Gastrocnemius medialis (tissue), 4 donors: ENCODE results near the gene BORCS8. TPM values are rescaled to one million over a fixed set of nuclear protein-coding genes. Genes with fewer than 3 reads are reported as not detected.
"Not testable (repeated sequence)": the region's sequence is repeated elsewhere in the genome, so short reads cannot be mapped to it uniquely, and the experiment has no call there.

ENCODE experiments used
- ATAC-seq, 2 donors: fragments of 150-250 bp; one replicate each; pipeline ENCODE4 v1.9.1; 2016
- DNase-seq, 2 donors: peaks; one replicate each; pipeline ENCODE4 v3.0.0-alpha.2; 2019
- H3K27ac ChIP-seq, 4 donors: fragments of 200-600 bp; sonication (generic); 1 replicate in 1 of 4; 2 replicates in 3 of 4; pipeline ENCODE4 v1.5.1; 2016 to 2018; ENCODE audit warnings: mild to moderate bottlenecking in 2 of 4, moderate library complexity in 1 of 4
- H3K27me3 ChIP-seq, 3 donors: fragments of 200-600 bp; sonication (generic) in 2 of 3; 1 replicate in 1 of 3; 2 replicates in 2 of 3; pipeline versions ENCODE4 v1.5.1 to v1.6.0; 2016 to 2019; ENCODE audit warnings: mild to moderate bottlenecking in 1 of 3, moderate library complexity in 1 of 3
- H3K36me3 ChIP-seq, 2 donors: fragments of 200-600 bp; sonication (generic) in 1 of 2; one replicate each; pipeline ENCODE4 v1.5.1; 2017 to 2018
- H3K4me1 ChIP-seq, 2 donors: fragments of 200-600 bp; sonication (generic) in 1 of 2; one replicate each; pipeline ENCODE4 v1.5.1; 2016 to 2017; ENCODE audit warnings: mild to moderate bottlenecking in 2 of 2
- H3K4me3 ChIP-seq, 4 donors: fragments of 200-600 bp; sonication (generic) in 3 of 4; 1 replicate in 1 of 4; 2 replicates in 3 of 4; pipeline ENCODE4 v1.5.1; 2016 to 2019; ENCODE audit warnings: mild to moderate bottlenecking in 2 of 4
- H3K9me3 ChIP-seq, 3 donors: fragments of 200-600 bp; sonication (generic) in 2 of 3; 1 replicate in 1 of 3; 2 replicates in 2 of 3; pipeline ENCODE4 v1.5.1; 2016 to 2019
- CTCF ChIP-seq, 5 experiments: fragments of 450-650 bp in 3 of 5; fragments of 200-600 bp in 2 of 5; sonication (generic) in 2 of 5; IDR thresholded peaks in 4 of 5; conservative IDR thresholded peaks in 1 of 5; 1 replicate in 4 of 5; 2 replicates in 1 of 5; pipeline ENCODE4 v1.5.1; 2016 to 2019; ENCODE audit warnings: antibody characterized with exemption in 5 of 5, mild to moderate bottlenecking in 3 of 5, moderate library complexity in 3 of 5
- POLR2A ChIP-seq, 2 donors: fragments of 450-650 bp; IDR thresholded peaks; one replicate each; pipeline ENCODE4 v1.6.1; 2017; ENCODE audit warnings: antibody characterized with exemption in 2 of 2, mild to moderate bottlenecking in 2 of 2, moderate library complexity in 2 of 2
- in situ Hi-C, 4 donors: fragments of 200-750 bp; cut with MboI; loops; one replicate each; pipeline versions ENCODE4 v1.15.0 to v1.8.0; 2017; ENCODE audit warnings: low sequenced_read_pairs in 4 of 4
- intact Hi-C: fragments of 100-400 bp; cut with DNase I; formaldehyde crosslinking; loops from one replicate; pipeline ENCODE4 v1.15.1; 2023; ENCODE audit warnings: low total_unique reads
- total RNA-seq, 4 donors: library from RNA; depleted of rRNA; stranded (reverse); fragments of >200 nt; gene quantifications; one replicate each; pipeline versions ENCODE4 v1.1.0 to v1.2.3, GENCODE V29; 2016

The BORCS8 gene
- total RNA-seq, 4 donors from 2014 or later: 11.2 to 17.2 (median 13.3) TPM

- no peak overlapping the region for H3K27ac ChIP-seq
- H3K4me1 ChIP-seq: peaks cover 0 to 4% of the 10 kb centered on the region in 2 donors
- TF ChIP-seq CTCF (IDR thresholded peaks at IDR 0.05 in 4 of 5, conservative IDR thresholded peaks at IDR 0.05 in 1 of 5): no peak
- in situ Hi-C loops: no loop called here
- intact Hi-C loops: no loop called here
- H3K36me3 ChIP-seq: no peaks in the 10 kb centered on the region
- H3K27me3 ChIP-seq: no peaks in the 10 kb centered on the region
- no peak for ATAC-seq
- H3K4me3 ChIP-seq: no peak overlapping the region
- no peaks in the 10 kb centered on the region for H3K9me3 ChIP-seq
- DNase-seq: no peak
Observed at GRCh38 chr19:19149435-19149834, 42.5 kb downstream of the BORCS8 start.

- H3K27ac ChIP-seq, H3K4me1 ChIP-seq, DNase-seq, H3K27me3 ChIP-seq, intact Hi-C loops, ATAC-seq, in situ Hi-C loops, H3K9me3 ChIP-seq, H3K4me3 ChIP-seq, H3K36me3 ChIP-seq: not testable (repeated sequence)
Observed at GRCh38 chr19:19148504-19148903, 43.4 kb downstream of the BORCS8 start.

- TF ChIP-seq POLR2A (IDR thresholded peaks at IDR 0.05): no peak
- no peak for TF ChIP-seq CTCF (IDR thresholded peaks at IDR 0.05 in 4 of 5, conservative IDR thresholded peaks at IDR 0.05 in 1 of 5)
- DNase-seq (no peak), ATAC-seq (no peak)
- Histone ChIP-seq H3K27ac (no peak overlapping the region), H3K27me3 (no peaks in the 10 kb centered on the region), H3K4me3 (no peak overlapping the region), H3K4me1 (peaks cover 0 to 4% of the 10 kb centered on the region in 2 donors), H3K9me3 (no peaks in the 10 kb centered on the region), H3K36me3 (no peaks in the 10 kb centered on the region)
- in situ Hi-C loops: no loop called here
- intact Hi-C loops: no loop called here
Observed at GRCh38 chr19:19147344-19147743, 44.6 kb downstream of the BORCS8 start.

- Histone ChIP-seq H3K4me3 (no peak overlapping the region), H3K9me3 (no peaks in the 10 kb centered on the region), H3K4me1 (peaks cover 0 to 4% of the 10 kb centered on the region in 2 donors), H3K27ac (no peak overlapping the region), H3K36me3 (no peaks in the 10 kb centered on the region), H3K27me3 (no peaks in the 10 kb centered on the region)
- ATAC-seq: no peak
- TF ChIP-seq POLR2A (IDR thresholded peaks at IDR 0.05): no peak
- intact Hi-C loops (loop anchor here (1.0 kb wide), 1 partner anchor 28 kb away; no protein-coding TSS in a partner anchor), in situ Hi-C loops (no loop called here)
- DNase-seq: no peak
Observed at GRCh38 chr19:19146865-19147264, 45.1 kb downstream of the BORCS8 start.

- no peaks in the 10 kb centered on the region for H3K36me3 ChIP-seq
- H3K27ac ChIP-seq: no peak overlapping the region
- H3K27me3 ChIP-seq: no peaks in the 10 kb centered on the region
- H3K9me3 ChIP-seq: no peaks in the 10 kb centered on the region
- TF ChIP-seq POLR2A (IDR thresholded peaks at IDR 0.05) (no peak), CTCF (IDR thresholded peaks at IDR 0.05 in 4 of 5, conservative IDR thresholded peaks at IDR 0.05 in 1 of 5) (peak; percentile 81 to 99 (median 98))
- DNase-seq: peak; percentile 44 to 72
- H3K4me3 ChIP-seq: peak overlapping the region in 3 of 4 donors; percentile 21 to 46 (median 22)
- H3K4me1 ChIP-seq: peaks cover 0 to 4% of the 10 kb centered on the region in 2 donors
- in situ Hi-C loops (no loop called here), intact Hi-C loops (loop anchor here (1.0 kb wide), 1 partner anchor 29 kb away; no protein-coding TSS in a partner anchor)
- peak; percentile 63 to 88 for ATAC-seq
Observed at GRCh38 chr19:19145684-19146608, 46.0 kb downstream of the BORCS8 start.
